Measurements from ENCODE around the gene NEGR1.

DNA sequence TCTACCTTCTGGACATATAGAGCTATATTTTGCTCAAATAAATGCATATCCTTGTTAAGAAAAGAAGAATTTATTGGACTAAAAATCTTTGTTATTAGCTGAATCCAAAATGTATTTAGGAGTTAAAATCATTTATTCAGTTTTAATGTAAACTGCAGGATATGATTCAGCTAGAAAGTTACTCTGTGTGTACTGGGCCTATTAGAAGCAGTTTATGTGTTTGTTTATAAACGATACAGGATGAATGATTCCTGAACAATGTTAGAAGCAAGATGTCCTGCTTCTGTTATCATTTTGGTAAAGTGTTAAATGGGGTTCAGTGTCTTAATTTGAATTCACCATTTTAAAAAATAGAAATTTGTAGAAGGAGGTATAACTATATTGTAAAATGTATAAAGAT is 652.3 kb downstream of the NEGR1 start:
- TF ChIP-seq, protein P1, sequence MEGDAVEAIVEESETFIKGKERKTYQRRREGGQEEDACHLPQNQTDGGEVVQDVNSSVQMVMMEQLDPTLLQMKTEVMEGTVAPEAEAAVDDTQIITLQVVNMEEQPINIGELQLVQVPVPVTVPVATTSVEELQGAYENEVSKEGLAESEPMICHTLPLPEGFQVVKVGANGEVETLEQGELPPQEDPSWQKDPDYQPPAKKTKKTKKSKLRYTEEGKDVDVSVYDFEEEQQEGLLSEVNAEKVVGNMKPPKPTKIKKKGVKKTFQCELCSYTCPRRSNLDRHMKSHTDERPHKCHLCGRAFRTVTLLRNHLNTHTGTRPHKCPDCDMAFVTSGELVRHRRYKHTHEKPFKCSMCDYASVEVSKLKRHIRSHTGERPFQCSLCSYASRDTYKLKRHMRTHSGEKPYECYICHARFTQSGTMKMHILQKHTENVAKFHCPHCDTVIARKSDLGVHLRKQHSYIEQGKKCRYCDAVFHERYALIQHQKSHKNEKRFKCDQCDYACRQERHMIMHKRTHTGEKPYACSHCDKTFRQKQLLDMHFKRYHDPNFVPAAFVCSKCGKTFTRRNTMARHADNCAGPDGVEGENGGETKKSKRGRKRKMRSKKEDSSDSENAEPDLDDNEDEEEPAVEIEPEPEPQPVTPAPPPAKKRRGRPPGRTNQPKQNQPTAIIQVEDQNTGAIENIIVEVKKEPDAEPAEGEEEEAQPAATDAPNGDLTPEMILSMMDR (IDR thresholded peaks at IDR 0.05) = no peak
- TF ChIP-seq POLR2A (IDR thresholded peaks at IDR 0.05) (no peak), POLR2AphosphoS5 (IDR thresholded peaks at IDR 0.05) (no peak)

Data from stomach (tissue), 4 donors.